Peyer's patch (tissue), 4 donors: Measurements from ENCODE around the gene RTN4IP1.

Experiments
- CTCF ChIP-seq, 6 experiments: fragments of 450-650 bp in 4 of 6; fragments of 200-600 bp in 2 of 6; sonication (generic) in 1 of 6; IDR thresholded peaks; one replicate each; pipeline ENCODE4 v1.5.1; 2017 to 2019; ENCODE audit warnings: antibody characterized with exemption in 6 of 6, mild to moderate bottlenecking in 3 of 6, moderate library complexity in 1 of 6
- POLR2A ChIP-seq, 2 donors: fragments of 450-650 bp; IDR thresholded peaks; one replicate each; pipeline ENCODE4 v1.5.1; 2017; ENCODE audit warnings: antibody characterized with exemption in 2 of 2, mild to moderate bottlenecking in 2 of 2, moderate library complexity in 2 of 2

- TF ChIP-seq POLR2A (IDR thresholded peaks at IDR 0.05): no peak
- no peak for TF ChIP-seq CTCF (IDR thresholded peaks at IDR 0.05)
Observed at GRCh38 chr6:106528521-106528920, 100.8 kb downstream of the RTN4IP1 start.
